Liver (tissue), 3 donors: ENCODE measurements around the gene MPRIP.

Experiments
- ATF3 ChIP-seq: IDR thresholded peaks from 2 replicates; pipeline ENCODE4 v1.6.1; 2016; ENCODE audit warnings: antibody characterized with exemption
- CTCF ChIP-seq: fragments of 150-350 bp; IDR thresholded peaks from 2 replicates; pipeline ENCODE4 v1.5.1; 2017; ENCODE audit warnings: improper control_type of control experiment, low read depth, low read length; ENCODE audit not compliant: missing input control
- FOXA1 ChIP-seq: IDR thresholded peaks from 2 replicates; pipeline ENCODE4 v1.6.1; 2016; ENCODE audit warnings: antibody characterized with exemption
- JUND ChIP-seq, 2 donors: IDR thresholded peaks; 2 replicates each; pipeline ENCODE4 v1.6.1; 2016; ENCODE audit warnings: antibody characterized with exemption in 2 of 2
- MAX ChIP-seq: IDR thresholded peaks from 2 replicates; pipeline ENCODE4 v1.6.1; 2016; ENCODE audit warnings: antibody characterized with exemption
- NR2F2 ChIP-seq: IDR thresholded peaks from 2 replicates; pipeline ENCODE4 v1.6.1; 2016; ENCODE audit warnings: antibody characterized with exemption
- RAD21 ChIP-seq, 2 donors: IDR thresholded peaks; 2 replicates each; pipeline ENCODE4 v1.6.1; 2016; ENCODE audit warnings: antibody characterized with exemption in 2 of 2, mild to moderate bottlenecking in 2 of 2
- REST ChIP-seq: IDR thresholded peaks from 2 replicates; pipeline ENCODE4 v1.6.1; 2016; ENCODE audit warnings: antibody characterized with exemption, mild to moderate bottlenecking
- RXRA ChIP-seq, 2 donors: IDR thresholded peaks; 2 replicates each; pipeline ENCODE4 v1.6.1; 2017 to 2018; ENCODE audit warnings: antibody characterized with exemption in 2 of 2, mild to moderate bottlenecking in 1 of 2
- SP1 ChIP-seq: IDR thresholded peaks from 2 replicates; pipeline ENCODE4 v1.6.1; 2018; ENCODE audit warnings: antibody characterized with exemption, mild to moderate bottlenecking
- donor health status: healthy.
- donor health status: healthy.

GRCh38 chr17:17118399-17118798 lies 76.1 kb downstream of the MPRIP start:
- no peak for TF ChIP-seq JUND (IDR thresholded peaks at IDR 0.05)
- no peak for TF ChIP-seq CTCF
- TF ChIP-seq ATF3: no peak
- TF ChIP-seq MAX: no peak
- TF ChIP-seq SP1: no peak
- peak in 1 of 2 donors; percentile 51 for TF ChIP-seq RAD21 (IDR thresholded peaks at IDR 0.05)
- no peak for TF ChIP-seq REST
- TF ChIP-seq RXRA (IDR thresholded peaks at IDR 0.05): no peak
- TF ChIP-seq NR2F2: no peak
- no peak for TF ChIP-seq FOXA1
